BJ (cell line): ENCODE results near the gene SPNS3. TPM values are rescaled to one million over a fixed set of nuclear protein-coding genes. Genes with fewer than 3 reads are reported as not detected.

Source experiments
- CTCF ChIA-PET: fragments of 350-600 bp; formaldehyde crosslinking; extraction: SDS; loops from one replicate; lab custom pipeline; 2021; ENCODE audit warnings: antibody characterized with exemption, inconsistent platforms; lab: Yijun Ruan, JAX
- POLR2A ChIA-PET: fragments of 300-600 bp; sonication (Branson Sonifier 250); formaldehyde crosslinking; extraction: SDS; loops from one replicate; lab custom pipeline; 2021; ENCODE audit warnings: antibody characterized with exemption; lab: Charles Lee
- DNase-seq: peaks from one replicate; pipeline ENCODE4 v3.0.0-alpha.2; 2011; ENCODE audit warnings: low read depth
- H3K27me3 ChIP-seq: 2 replicates; pipeline ENCODE4 v1.6.0; 2011; ENCODE audit warnings: low read length; ENCODE audit not compliant: control insufficient read depth, insufficient read depth
- H3K36me3 ChIP-seq: 2 replicates; pipeline ENCODE4 v1.5.1; 2011; ENCODE audit warnings: low read length; ENCODE audit not compliant: control insufficient read depth, insufficient read depth
- H3K4me3 ChIP-seq: 2 replicates; pipeline ENCODE4 v1.5.1; 2011; ENCODE audit warnings: low read depth, mild to moderate bottlenecking, control low read depth, low read length
- CTCF ChIP-seq: IDR thresholded peaks from 2 replicates; pipeline ENCODE4 v1.5.1; 2011; ENCODE audit warnings: low read depth, mild to moderate bottlenecking, control low read depth, inconsistent platforms, low read length, moderate library complexity; ENCODE audit not compliant: insufficient read depth
- polyA plus RNA-seq: library from polyadenylated mRNA; depleted of rRNA; stranded (reverse); fragments of >200 nt; gene quantifications from 2 replicates; pipeline ENCODE4 v1.2.3, GENCODE V29; 2011

The SPNS3 gene
- polyA plus RNA-seq, 1 experiment = not detected

DNA sequence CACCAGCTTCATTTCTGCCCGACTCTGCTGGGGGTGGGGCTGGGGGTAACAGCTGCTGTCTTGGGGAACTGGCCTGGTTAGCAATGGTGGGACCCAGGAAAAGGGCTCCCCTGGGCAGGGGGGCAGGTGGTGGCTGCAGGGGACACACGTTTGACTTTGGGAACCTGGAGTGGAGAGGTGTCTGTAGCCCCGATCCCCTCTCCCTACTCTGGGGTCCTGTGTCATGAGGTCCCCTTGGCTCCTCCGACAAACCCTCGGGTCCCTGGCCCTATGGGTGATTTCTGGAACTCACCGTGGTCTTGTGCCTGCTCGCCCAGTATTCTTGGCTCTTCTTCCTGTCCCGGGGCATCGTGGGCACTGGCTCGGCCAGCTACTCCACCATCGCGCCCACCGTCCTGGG, 12.0 kb downstream of the SPNS3 start:
- TF ChIP-seq CTCF = no peak
- Histone ChIP-seq H3K4me3 (no peak overlapping the region), H3K36me3 (no peaks in the 10 kb centered on the region), H3K27me3 (0 out of 2 replicates have a peak, but pooled peaks cover 3% of the 10 kb centered on the region)
- no peak for DNase-seq
- CTCF ChIA-PET = no interaction called here
- POLR2A ChIA-PET = no interaction called here

GRCh38 chr17:4446326-4447071, 12.8 kb downstream of the SPNS3 start:
- Histone ChIP-seq H3K4me3 (no peak overlapping the region), H3K36me3 (no peaks in the 10 kb centered on the region), H3K27me3 (0 out of 2 replicates have a peak, but pooled peaks cover 3% of the 10 kb centered on the region)
- TF ChIP-seq CTCF = no peak
- ChIA-PET POLR2A (no interaction called here), CTCF (no interaction called here)
- DNase-seq = no peak

- Histone ChIP-seq H3K4me3 (no peak overlapping the region), H3K27me3 (peaks cover 8% of the 10 kb centered on the region; the same call in 1 of the 2 replicates), H3K36me3 (no peaks in the 10 kb centered on the region)
- ChIA-PET CTCF (no interaction called here), POLR2A (no interaction called here)
- TF ChIP-seq CTCF = no peak
- no peak for DNase-seq
These were observed 14.6 kb downstream of the SPNS3 start for GRCh38 chr17:4448197-4448980.

- no peak for DNase-seq
- H3K36me3 ChIP-seq = no peaks in the 10 kb centered on the region
- H3K27me3 ChIP-seq = peaks cover 10% of the 10 kb centered on the region; the same call in 1 of the 2 replicates
- no peak overlapping the region for H3K4me3 ChIP-seq
- CTCF ChIA-PET = no interaction called here
- TF ChIP-seq CTCF = no peak
- POLR2A ChIA-PET = no interaction called here
These were observed 16.0 kb downstream of the SPNS3 start for GRCh38 chr17:4449736-4450135.

DNA sequence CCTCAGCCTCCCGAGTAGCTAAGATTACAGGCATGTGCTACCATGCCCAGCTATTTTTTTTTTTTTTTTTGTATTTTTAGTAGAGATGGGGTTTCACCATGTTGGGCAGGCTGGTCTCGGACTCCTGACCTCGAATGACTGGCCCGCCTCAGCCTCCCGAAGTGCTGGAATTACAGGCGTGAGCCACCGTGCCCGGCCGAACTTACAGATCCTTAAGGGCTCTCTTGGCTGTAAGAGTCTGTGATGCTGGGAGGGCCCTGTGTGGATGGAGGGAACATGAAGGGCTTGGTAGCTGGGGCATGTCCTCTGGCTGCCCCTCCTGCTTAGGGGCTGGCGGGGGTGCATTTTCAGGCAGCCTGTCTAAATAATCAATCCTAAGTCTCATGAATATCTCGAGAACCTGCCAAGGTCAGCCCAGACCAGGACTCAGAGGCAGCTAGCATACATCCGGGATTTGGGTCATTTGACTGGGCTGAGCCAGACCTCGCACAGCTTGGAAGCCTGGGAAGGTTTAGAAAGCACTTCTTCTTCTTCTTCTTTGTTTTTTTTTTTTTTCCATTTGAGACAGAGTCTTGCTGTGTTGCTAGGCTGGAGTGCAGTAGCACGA, 17.1 kb downstream of the SPNS3 start:
- no peak for DNase-seq
- TF ChIP-seq CTCF = no peak
- Histone ChIP-seq H3K27me3 (peaks cover 10% of the 10 kb centered on the region; the same call in 1 of the 2 replicates), H3K36me3 (no peaks in the 10 kb centered on the region), H3K4me3 (no peak overlapping the region)
- ChIA-PET POLR2A (no interaction called here), CTCF (interaction anchor here (1.1 kb wide), 1 partner anchor 30 kb away, joined by 6 read pairs; no protein-coding TSS in a partner anchor)
